ENCODE results near the gene SGTA.

The SGTA gene

DNA sequence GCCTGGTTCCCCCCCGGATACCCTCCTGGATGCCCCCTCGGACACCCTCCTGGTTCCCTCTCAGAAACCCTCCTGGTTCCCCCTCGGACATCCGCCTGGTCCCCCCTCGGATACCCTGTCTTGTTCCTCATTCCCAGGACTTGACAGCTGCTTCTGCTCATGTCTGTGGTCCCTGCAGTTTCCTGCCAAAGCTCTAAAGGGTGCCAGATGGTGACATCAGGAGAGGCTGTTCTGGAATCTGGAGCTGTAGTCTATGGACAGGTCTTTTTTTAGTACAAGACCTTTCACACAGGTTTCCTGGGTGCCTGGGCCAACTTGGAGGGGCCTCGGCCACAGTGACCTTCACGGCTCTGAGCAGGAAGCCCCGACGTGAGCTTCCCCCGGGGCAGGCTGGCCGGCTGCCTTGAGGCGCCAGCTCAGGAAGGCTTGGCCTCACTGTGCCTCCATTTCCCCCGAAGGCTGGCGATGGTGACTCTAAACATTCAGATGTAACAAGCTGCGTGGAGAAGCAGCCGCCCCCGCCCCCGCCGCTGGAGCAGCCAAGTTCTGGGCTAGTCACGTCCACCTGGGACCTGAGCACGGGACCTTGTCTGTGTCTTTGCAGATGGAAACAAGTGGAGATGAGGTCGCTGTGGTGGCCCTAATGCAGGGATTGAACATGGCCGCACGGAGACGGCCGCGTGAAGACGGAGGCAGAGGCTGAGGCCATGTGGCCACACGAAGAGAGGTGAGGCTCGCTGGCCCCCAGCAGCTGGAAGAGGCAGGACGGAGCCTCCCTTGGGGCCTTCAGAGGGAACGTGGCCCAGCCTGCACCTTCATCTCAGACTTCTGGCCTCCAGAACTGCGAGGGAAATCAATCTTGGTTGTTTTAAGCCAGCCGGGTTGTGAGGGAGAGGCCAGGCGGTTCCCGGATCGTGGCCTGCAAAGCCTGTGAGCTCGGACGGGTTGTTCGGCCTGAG is 12.7 kb downstream of the SGTA start:
- DNase-seq (ENCODE audit: low spot score): no peak

DNA sequence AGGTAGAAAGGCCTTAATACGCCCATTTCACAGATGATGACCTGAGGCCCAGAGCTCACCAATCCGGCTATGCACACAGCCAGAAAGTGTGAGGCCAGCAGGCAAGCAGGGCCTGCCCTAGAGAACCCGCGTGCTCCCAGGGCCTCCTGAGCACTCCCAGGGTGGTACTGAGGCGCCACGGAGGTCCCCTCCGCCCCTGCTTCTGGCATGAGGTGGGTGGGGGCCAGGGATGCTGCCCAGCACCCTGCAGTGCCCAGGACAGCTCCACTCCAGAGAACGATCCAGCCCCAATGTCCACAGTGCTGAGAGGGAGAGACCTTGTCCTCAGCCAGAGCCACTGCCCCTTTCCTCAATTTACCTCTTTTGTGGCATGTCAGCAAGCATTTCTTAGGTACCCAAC is 13.9 kb downstream of the SGTA start:
- no peak for DNase-seq (ENCODE audit: low spot score)

DNA sequence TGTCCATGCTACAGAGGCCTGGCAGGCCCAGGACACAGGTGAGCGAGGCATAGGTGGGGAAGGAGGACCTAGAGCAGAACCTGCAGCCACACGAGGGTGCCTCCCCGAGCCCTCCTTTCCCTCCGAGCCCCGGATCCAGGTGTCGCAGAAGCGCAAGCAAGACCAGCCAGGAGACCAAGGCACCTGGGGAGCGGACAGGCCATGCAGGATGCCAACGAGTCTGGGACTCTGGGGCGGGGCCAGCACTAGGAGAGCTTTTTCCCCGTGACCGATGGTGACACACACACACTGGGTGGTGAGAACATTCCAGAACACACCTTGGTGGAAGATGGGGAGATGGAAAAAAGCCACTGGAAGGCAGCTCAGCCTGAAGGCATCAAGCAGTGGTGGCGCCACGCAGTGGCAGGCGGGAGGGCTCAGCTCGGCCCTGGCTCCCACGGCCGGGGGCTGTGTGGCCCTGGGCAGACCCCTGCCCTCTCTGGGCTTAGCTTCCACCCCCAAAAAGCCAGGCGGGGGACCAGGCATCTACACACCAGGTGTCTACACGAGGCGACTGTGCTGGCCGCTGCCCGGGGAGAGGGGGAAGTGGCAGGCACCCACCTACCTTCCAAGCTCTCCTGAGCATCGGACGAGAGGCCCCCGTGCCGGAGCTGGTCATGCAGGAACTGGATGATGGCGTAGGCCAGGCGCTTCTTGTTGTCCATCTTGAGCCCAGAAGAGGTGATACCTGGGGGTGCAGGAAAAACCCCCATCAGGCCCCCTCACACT is 14.5 kb downstream of the SGTA start:
- DNase-seq (ENCODE audit: low spot score): no peak

DNA sequence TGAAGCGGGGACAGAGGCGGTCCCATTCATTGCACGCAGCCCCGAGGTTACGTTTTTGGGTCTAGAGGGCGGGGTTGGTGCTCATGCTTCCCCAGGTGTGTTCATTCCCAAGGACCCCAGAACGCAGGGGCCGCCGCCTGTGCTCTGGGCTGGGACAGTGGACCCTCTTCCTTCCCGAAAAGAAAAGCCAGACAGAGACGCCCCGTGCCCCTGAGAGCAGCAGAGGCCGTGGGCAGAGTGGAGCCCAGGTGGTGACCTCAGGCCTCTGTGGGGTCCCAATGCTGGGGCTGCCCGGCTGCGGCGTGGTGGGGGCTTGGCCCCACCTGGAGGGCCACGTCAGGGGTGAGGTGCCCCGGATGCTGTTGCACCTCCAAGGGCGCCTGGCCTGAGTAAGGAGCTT is 15.4 kb downstream of the SGTA start:
- DNase-seq (ENCODE audit: low spot score): no peak

DNA sequence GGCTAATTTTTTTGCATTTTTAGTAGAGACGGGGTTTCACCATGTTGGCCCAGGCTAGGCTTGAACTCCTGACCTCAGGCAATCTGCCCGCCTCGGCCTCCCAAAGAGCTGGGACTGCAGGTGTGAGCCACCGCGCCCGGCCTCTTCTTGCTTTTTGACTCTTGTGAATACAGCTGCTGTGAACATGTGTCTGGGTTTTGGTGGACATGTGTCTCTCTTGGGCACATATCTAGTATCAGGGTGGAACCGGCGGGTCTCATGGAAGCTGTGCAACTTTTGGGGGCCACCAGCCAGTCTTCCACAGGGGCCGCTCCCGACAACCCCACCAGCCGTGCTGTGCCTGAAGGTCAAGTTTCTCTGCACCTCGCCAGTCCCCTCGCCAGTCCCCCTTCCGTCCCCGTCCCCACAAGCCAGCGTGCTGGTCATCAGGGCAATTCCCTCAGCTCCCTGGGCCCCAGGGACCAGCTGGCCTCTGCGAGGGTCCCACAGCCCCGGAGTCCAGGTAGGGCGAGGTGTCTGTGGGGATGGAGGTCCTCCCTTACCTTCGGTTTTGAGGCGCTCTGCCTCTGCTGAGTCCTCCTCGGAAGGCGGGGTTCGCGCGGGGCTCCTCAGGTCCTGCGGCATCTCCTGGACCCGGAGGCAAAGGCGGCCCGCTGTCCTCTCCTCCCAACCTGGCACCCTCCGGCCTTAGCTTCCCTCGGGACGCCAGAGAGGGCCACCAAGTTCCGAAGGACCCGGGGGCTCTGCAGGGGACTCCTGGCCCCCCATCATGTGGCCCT is 16.3 kb downstream of the SGTA start:
- no peak for DNase-seq (ENCODE audit: low spot score)

DNA sequence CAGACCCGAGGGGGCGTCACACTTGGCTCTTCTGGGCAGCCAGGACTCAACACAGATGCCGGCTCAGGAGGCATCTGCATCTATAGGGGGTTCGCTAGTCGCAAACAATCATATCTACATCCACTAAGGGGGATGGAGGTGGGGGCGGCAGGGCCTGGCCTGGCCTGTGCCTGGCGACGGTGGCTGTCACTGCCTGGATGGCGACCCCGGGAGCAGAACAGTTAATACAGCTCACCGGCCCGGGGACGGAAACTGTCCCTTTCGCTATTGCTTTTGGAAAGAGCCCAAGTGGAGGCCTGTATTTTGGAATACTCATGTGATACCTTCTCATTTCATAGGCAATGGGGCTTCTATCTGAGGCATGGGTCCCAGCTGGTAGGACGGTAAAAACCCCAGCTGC is 17.7 kb downstream of the SGTA start:
- DNase-seq (ENCODE audit: low spot score): no peak

DNA sequence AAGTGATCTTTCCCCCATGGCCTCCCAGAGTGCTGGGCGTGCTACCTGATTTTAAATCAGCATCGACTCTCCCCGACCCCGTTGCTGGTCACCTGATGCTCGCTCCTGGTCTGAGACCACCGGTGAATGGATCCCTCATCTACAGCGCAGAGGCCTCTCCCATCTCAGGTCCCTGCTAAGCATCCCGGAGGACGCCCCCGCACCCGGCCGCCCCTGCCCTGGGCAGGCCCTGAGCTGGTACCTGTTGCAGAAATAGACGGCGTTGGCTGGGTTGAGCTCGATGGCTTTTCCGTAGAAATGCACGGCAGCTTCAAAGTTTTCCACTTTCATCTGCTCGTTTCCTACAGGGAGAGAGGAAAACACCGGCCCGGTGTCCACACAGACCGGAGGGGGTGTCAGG is 18.1 kb downstream of the SGTA start:
- no peak for DNase-seq (ENCODE audit: low spot score)

DNA sequence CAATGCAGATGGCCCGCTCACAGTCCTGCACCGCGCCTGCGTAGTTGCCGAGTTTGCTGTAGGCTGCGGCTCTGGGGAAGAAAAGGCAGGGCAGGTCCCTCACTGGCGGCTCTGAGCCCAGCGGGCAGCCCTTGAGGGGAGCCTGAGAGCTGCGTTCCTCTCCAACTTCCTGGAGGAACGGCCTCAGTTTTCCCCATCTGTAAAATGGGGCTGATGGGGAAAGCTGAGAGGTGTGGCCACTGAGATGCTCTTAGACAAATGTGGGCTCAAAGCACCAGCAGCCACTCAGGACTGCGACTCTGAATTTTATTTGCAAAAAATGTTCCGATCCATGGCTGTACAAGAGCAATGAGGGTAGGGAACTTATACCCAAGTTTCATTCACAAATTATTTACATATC is 19.4 kb downstream of the SGTA start:
- DNase-seq (ENCODE audit: low spot score): no peak

DNA sequence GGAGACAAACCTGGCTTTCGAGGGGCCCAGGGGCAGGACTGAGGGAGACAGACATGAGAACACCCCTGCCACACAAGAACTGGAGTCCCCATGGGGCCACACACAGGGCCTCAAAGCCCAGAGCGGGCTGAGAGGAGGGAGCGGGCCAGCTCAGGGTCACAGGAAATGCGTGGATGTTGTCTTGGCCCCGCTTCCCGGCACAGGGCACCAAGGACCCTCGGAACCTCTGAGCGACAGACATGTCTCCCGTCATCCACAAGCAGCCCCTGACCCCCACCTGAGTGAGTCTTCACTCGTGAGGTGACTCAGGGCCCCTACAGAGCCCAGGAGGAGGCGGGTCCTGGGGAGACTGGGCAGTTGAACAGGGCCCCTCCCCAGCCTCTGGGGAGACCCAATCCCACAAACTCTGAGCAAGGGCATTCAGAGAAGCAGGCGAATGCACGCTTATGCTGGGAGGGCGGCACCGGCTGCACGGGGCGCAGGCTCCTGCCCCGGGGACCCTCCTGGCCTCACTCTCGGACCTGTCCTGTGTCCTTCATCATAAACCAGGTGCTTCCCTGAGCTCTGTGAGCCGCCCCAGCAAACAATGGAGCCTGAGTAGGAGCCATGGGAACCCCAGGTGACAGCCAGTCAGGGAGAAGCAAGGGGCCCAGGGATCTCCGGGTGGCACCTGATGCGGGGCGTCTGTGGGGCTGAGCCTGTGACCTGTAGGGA is 20.1 kb downstream of the SGTA start:
- DNase-seq (ENCODE audit: low spot score): no peak

DNA sequence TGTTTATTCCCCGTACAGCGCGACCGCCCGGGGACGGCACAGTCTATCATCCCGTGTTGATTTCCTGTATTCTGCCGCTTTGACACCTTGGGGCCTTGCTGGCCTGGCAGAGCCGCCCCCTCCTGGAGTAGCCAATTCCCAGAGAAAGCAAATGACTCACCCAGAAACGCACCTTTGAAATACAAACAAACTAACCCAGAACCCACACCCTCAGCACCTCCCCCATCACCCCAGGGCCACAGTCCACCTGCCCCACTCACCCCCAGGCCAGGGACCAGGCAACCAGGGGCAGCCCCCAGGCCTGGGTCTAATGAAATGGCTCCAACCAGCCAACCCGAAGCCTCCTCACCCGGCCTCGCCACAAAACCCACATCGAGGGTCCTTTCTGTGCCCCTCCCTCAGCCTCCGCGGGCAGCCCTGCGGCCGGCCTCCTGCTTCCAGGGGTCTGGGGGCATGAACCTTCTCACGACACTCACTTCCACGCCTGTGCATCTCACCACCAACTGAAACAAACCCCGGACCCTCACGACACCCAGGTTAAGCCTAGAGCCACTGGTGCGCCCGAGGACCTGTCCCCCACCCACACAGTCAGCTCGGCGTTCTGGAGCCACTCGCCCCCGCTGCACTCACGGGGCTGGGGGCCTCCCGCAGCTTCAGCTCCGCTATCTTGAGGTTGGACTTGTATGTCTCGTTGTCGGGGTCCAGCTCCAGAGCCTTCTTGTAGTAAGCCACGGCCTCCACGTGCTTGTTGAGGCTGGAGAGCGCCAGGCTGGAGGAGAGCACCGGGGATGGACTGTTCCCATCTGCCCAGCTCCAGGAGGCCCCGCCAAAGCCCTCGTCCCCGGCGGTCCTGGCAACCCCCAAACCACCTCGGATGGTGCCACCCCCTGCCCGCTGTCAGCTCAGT is 20.9 kb downstream of the SGTA start:
- DNase-seq (ENCODE audit: low spot score): no peak

DNA sequence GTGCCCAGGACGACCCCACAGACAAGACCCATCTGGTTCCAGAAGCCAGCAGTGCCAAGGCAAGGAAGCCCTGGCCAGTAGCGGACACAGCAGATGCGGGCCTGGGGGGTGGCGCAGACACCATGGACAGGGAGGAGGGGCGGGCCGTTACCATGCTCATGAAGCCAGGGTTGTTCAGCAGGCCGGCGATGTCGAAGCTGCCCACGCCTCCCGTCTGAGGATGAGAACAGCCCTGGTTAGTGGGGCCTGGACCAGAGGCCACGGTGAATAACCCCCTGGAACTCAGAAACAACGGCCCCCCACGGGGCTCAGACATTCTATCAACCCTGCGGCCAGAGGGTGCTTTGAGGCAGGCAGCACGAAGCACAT is 21.8 kb downstream of the SGTA start:
- no peak for DNase-seq (ENCODE audit: low spot score)

DNA sequence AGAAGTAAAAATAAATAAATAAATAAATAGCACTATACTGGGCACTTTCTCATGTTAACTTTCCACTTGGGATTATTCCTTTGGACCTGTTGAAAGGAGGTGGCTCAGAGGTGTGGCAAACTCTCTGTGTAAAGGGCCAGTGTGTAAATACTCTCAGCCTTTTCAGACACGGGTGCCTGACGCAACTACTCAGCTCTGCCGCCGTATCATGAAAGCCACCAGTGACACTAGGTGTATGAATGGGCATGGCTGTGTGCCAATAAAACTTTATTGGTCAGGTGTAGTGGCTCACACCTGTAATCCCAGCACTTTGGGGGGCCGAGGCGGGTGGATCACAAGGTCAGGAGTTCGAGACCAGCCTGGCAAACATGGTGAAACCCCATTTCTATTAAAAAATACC is 23.1 kb downstream of the SGTA start:
- no peak for DNase-seq (ENCODE audit: low spot score)

DNA sequence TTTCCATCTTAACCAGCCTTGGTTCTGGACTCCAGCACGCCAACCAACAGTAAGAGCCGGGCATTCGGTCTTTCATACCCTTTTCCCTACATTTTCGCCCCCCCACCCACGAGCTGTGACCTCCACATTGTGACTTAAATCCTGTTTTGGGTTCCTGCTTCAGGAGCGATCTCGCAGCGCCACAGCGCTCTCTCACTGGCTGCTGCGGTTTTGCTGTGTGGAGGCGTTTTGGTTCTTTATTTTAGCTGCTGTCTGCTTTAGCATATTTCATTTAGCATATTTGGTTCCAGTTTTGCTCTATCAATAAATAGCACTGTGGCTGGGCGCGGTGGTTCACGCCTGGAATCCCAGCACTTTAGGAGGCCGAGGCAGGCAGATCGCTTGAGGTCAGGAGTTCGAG is 23.7 kb downstream of the SGTA start:
- DNase-seq (ENCODE audit: low spot score): no peak

DNA sequence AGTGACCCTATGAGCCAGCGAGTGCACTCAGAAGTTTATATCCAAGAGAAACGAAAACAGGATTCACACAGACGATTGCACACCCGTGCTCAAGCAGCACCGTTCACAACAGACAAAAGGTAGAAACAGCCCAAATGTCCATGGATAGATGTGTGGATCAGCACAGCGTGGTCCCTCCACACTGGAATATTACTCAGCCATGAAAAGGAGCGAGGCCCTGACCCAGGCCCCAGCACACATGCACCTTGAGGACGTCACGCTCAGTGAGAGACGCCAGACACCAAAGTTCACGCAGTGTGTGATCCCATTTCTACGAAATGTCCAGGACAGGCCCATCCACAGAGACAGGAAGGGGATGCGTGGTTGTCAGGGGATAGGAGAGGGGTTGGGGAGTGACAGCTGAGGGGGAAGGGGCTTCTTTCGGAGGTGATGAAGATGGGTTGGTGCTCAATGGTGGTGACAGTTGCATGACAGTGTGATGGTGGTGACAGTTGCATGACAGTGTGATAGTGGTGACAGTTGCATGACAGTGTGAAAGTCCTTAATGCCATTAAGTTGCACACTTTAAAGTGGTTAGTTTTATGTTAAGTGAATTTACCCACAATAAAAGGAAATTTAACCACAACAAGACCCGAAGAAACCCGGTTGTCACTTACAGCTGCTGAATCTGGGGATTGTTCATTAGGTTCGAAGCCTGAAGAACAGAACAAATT is 24.3 kb downstream of the SGTA start:
- DNase-seq (ENCODE audit: low spot score): no peak

DNA sequence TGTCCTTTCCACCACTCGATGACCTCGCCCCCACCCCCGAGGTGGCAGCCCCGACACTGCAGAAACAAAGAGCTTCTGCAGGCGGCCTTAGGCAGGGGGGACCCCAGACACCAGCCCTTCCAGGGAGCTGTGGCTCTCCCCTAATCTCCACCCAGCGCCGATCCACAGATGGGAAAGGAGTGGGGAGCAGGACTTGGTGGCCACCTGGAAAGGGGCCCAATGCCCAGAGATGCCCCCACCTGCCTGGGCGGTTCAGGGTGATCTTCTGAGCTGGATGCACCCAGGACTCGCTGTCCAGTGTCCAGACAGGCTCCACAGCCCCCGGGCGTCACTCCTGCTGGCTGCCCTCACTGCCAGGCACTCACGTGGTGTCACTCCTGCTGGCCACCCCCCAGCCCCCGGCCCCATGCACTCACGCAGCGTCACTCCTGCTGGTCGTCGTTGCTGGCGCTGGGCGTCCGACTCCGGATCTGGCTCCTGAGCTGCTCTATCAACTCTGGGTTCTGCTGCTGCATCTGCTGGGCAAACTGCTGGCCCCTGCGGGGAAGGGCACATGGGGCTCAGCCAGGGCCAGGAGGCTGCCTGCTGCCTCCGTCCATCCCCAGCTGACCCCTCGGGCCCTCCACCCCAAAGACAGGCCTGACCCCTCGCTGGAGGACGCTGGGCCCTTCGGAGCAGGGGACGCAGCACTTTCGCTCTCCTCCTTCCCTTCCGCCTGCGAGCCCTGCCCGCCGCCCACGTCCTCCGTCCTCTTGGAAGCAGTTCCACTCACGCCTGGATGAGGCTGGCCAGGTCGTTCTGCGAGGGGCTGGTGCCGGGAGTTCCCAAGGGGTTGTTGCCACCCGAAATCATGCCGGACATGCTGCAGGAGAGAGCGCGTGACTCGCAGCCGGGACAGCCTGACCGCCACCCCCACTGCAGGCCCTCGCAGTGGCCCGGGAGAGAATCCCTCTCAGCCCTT is 25.9 kb downstream of the SGTA start:
- no peak for DNase-seq (ENCODE audit: low spot score)

DNA sequence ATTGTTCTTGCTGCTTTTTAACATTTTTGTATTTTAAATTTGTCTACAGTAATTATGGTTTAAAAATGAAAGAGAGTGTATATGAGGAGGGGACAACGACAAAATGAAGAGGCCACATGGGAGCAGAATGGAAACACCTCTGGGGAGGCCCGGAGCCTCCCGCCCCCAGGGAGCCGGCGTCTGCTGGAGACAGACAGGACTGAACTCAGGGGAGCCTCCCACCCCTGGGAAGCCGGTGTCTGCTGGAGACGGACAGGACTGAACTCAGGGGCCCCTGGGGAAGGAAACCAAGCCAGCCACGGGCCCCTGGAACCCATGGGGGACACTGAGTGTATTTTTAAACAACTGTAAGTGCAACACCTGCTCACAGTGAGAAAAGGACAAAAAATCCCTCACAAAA is 26.6 kb downstream of the SGTA start:
- no peak for DNase-seq (ENCODE audit: low spot score)

DNA sequence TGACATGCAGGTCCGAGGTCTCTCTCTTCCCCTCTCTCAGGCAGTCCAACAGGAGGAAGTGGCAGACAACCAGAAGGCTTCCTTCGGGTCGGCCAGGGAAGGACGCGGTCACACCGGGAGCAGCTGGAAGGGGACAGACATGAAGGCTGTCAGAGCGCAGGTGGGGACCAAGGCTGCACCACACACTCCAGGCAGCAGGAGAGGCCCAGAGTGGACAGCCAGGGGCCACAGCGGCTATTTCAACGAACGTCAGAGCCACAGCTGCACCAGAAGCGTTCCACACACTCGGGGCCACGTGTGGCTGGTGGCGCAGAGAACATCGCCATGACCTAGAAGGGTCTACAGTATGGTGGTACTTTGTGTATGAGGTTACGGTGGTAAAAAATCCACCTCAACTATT is 27.3 kb downstream of the SGTA start:
- no peak for DNase-seq (ENCODE audit: low spot score)

DNA sequence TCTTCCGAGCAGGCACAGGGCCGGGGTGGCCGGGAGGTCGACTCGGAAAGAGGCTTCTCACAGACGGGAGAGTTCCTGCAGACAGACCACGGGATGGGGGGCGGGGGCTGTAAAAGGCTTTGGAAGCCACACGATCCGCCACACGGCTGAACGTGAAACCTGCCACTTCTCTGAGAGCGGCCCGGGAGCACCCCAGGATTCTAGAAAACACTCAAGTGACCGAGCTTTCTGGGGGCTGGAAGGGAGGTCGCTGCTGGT is 27.7 kb downstream of the SGTA start:
- no peak for DNase-seq (ENCODE audit: low spot score)

DNA sequence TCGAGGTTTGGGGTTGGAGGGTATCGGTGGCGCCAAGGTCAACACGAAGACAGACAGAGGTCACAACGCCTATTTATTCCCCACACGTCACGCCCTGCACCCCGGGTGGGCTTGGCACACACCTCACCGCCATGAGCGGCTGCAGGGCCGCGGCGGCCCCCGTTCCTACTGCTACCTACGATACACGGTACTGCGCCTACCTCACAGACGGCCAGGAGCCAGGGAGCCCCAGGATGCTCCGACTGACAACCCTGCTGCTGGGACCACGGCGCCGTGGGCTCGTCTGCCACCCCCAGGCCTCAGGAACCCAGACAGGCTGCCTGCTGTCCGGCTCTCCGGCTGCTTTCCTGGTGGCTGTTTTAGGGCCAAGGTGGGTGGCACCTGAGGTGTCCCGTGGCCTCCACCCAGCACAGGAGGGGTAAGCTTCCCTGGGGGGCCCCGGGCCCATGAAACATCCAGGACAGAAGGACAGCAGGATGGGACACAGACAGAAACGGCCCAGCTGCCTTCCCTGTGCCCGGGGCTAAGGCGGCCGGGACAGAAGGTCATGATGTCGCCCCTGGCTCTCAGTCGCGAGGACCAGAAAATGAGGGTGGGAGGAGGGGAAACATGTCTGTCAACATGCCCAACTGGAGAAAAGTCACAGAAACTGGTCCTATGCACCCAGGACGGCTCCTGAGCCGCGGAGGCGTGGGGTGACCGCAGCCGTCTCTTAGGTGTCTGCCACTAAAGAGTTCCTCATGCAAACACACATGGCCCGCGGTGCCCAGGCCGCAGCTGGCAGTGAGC is 28.2 kb downstream of the SGTA start:
- DNase-seq (ENCODE audit: low spot score): no peak
